Heart left ventricle (tissue), 13 donors: ENCODE data around the gene FAM53A.

ENCODE experiments used
- POLR2A ChIP-seq, 2 donors: fragments of 450-650 bp; IDR thresholded peaks; one replicate each; pipeline ENCODE4 v1.6.1; 2017; ENCODE audit warnings: antibody characterized with exemption in 2 of 2, mild to moderate bottlenecking in 2 of 2, moderate library complexity in 2 of 2
- TF ChIP-seq, protein P1 (sequence below), 12 donors: fragments of 200-600 bp; sonication (generic) in 4 of 12; IDR thresholded peaks; one replicate each; pipeline versions ENCODE4 v1.5.0 to v1.8.0; 2018 to 2022; ENCODE audit warnings: antibody characterized with exemption in 12 of 12, mild to moderate bottlenecking in 5 of 12
- donor health status: ischemic (EF 13 %, LVEDD 7.1; RV severe dilation, severe dysfunction).
- donor health status: DM: no; HTN: yes; CAD: no.
- donor health status: DM: no; HTN: no; CAD: no.
- donor health status: ischemic (EF 25% LVEDD 6.9; RV normal size, moderate dysfunction).
- donor health status: ischemic (EF 25% LVEDD 5.7; RV mildly dilated, moderate dysfunction).
- donor health status: ischemic (EF 35%, LVEDD 5.7; RV mildly dilated, moderate dysfunction).
- donor health status: nonischemic (EF 11% LVEDD 7.7; RV severe dilation, severe dysfunction).
- donor health status: DM: yes; HTN: yes; CAD: no.
- donor health status: PGD.
- donor health status: ischemic (EF 29% LVEDD 5.4; RV normal size, mild dysfunction).
- donor health status: nonischemic (EF 23%, LVEDD 6.1; RV moderate dilation, normal function).

DNA sequence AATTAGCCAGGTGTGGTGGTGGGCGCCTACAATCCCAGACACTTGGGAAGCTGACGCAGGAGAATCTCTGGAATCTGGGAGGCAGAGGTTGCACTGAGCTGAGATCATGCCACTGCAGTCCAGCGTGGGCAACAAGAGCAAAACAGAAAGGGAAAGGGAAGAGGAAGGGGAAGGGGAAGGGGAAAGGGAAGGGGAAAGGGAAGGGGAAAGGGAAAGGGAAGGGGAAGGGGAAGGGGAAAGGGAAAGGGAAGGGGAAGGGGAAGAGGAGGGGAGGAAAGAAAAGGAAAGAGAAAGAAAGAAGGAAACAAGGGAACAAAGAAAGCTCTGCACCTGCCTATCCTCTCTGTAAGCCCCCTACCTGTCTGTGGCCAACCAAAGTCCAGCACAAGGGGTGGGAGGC, 35.2 kb downstream of the FAM53A start:
- TF ChIP-seq POLR2A (IDR thresholded peaks at IDR 0.05), result no peak
- TF ChIP-seq, protein P1, sequence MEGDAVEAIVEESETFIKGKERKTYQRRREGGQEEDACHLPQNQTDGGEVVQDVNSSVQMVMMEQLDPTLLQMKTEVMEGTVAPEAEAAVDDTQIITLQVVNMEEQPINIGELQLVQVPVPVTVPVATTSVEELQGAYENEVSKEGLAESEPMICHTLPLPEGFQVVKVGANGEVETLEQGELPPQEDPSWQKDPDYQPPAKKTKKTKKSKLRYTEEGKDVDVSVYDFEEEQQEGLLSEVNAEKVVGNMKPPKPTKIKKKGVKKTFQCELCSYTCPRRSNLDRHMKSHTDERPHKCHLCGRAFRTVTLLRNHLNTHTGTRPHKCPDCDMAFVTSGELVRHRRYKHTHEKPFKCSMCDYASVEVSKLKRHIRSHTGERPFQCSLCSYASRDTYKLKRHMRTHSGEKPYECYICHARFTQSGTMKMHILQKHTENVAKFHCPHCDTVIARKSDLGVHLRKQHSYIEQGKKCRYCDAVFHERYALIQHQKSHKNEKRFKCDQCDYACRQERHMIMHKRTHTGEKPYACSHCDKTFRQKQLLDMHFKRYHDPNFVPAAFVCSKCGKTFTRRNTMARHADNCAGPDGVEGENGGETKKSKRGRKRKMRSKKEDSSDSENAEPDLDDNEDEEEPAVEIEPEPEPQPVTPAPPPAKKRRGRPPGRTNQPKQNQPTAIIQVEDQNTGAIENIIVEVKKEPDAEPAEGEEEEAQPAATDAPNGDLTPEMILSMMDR (IDR thresholded peaks at IDR 0.05), result no peak
